ENCODE results near the gene NAGK. TPM values are rescaled to one million over a fixed set of nuclear protein-coding genes. Genes with fewer than 3 reads are reported as not detected.
A peak's percentile ranks its signal among the peaks of the same experiment; 100 is the strongest.
"Not testable (repeated sequence)": the region's sequence is repeated elsewhere in the genome, so short reads cannot be mapped to it uniquely, and the experiment has no call there.

Gene NAGK
- total RNA-seq, 1 donor from 2014 or later = 75.6 TPM

DNA sequence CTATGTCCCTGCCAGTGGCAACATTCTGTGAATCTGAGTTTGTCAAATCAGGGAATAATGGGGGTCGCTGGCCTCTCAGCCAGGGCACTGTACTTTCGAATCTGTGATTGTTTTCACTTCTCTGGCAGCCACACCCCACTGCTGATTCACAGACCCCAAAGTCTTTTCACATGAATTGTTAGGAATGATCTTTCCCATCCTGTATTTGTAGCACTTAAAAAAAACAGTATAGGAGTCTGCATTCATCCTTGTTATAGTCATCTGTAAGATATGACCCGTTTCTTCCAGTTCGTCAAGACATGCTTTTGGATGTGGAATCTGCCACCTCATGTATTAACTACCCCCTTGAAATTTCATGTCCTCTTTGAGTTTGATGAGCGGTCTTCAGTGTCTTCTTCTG is 928 bp downstream of the NAGK start:
- peak; percentile 11 to 39 for DNase-seq (ENCODE audit: low read depth in 2 of 2)

DNA sequence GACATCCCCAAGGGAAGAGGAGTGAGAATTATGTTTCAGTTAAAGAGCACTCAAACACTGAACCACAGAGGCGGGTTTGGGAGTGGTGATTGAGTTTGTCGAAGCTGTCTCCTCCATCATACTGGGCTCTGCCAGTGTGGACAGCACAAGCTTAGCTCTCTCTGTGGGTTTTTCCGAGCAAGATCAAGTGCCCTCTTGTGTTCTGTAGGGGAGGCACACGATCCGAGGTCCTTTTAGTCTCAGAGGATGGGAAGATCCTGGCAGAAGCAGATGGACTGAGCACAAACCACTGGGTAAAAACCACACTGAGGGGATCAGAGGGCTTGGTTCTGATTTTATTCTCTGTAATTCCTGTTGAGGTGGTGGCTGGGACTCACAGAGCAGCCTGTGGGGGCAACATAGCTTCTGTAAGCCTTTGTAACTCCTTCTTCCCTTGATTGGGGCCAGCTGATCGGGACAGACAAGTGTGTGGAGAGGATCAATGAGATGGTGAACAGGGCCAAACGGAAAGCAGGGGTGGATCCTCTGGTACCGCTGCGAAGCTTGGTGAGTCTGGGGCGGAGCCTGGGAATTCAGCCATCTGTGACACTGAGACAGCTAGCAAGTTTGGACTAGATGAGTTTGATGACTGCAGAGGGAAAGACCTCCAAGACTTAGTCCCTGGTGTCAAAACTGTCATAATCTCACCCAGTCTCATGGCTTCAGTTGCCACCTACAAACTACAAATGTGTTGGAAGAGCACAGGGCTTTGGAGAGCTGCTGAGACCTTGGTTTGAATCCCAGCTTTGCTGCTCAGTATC is 2.0 kb downstream of the NAGK start:
- peak; percentile 44 to 70 for DNase-seq (ENCODE audit: low read depth in 2 of 2)

DNA sequence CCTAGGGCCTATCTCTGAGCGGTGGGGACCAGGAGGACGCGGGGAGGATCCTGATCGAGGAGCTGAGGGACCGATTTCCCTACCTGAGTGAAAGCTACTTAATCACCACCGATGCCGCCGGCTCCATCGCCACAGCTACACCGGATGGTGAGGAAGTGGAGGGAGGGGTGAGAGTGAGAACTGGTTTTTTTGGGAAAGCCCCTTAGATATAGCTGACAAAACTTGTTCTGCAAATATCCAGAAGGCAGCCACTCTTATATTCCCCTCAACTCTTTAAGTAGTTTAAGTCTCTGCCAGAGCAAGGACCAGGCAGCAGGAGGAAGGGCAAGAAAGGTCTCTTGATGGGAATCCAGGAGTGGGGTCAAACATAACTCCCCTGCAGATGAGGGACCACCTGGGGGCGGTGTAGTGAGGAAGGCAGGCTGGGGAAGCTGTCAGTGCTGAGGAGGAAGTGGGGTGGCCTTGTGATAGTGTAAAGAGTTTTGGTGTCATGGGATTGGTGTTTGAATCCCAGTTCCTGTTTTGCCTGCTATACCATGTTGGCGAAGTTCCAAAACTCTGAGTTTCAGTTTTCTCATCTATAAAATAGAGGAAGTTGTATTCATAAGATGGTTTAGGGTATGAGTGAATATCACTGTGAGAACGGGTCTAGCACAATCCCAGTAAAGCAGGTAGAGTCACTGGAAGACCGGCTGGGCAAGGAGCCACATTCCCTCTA is 3.4 kb downstream of the NAGK start:
- DNase-seq (ENCODE audit: low read depth in 2 of 2) = peak; percentile 55 to 62

DNA sequence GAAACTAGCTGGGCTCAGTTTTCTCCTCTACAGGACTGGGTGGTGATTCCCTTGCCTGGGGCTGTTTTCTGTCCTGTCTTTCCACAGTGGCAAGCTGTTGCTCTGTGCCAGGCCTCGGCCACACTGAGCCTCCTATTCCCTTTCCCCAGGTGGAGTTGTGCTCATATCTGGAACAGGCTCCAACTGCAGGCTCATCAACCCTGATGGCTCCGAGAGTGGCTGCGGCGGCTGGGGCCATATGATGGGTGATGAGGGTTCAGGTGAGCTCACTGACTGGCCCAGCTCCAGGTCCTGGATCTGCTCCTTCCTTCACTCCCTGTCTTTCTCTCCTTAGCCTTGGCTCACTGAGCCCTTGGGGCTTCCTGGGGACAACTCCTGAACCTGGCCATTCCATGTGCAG is 4.0 kb downstream of the NAGK start:
- DNase-seq (ENCODE audit: low read depth in 2 of 2) = no peak

DNA sequence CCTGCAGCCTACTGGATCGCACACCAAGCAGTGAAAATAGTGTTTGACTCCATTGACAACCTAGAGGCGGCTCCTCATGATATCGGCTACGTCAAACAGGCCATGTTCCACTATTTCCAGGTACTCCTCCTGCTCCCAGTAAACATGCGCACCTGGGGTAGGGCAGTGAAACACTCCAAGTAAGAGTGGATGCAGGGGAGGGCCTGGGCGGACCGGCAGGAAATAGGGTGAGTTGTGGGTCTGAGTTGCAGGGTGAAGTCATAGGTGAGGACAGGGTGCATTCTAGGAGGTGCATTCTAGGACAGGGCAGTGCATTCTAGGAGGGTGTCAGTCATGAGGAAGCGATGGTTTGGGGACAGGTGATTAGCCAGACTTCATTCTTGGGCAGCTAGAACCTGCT is 5.0 kb downstream of the NAGK start:
- DNase-seq (ENCODE audit: low read depth in 2 of 2) = no peak

DNA sequence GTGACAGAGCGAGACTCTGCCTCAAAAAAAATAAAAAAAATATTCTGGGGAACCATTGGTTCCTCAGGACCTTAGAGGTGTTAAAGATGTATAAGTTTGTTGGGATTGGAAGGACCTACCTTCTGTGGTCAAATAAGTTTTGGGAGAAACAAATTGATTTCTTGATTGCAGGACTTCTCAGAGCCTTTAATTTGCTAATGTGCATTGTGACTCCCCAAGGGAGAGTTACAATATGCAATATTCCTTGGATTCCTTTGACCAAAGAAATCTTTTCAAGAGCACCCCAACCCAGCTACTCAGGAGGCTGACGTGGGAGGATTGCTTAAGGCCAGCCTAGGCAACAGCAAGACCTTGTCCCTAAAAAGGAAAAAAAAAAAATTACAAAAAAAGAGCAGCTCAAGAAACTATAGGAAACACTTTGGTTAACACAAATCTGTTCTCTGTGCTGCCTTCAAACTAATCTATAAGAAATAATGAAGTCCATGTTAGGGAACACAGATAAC is 6.5 kb downstream of the NAGK start:
- DNase-seq (ENCODE audit: low read depth in 2 of 2) = no peak

DNA sequence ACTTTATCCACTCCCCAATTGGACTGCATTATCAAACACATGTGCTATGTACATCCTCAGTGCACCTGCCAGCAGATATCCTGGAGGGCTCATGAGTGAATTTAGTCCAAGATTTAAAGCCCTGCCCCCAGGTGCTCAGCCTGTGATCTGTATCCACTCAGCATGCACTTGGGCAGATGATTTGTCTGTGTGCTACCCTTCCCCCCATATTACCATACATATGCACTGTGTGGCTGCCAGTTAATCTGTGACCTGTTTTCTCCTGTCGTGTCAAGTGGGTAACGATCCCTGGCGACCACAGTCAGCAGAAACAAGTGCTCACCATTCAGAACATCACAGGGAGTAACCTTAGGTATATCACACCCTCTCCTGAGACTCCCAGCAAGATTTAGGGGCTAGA is 10.2 kb downstream of the NAGK start:
- no peak for DNase-seq (ENCODE audit: low read depth in 2 of 2)

DNA sequence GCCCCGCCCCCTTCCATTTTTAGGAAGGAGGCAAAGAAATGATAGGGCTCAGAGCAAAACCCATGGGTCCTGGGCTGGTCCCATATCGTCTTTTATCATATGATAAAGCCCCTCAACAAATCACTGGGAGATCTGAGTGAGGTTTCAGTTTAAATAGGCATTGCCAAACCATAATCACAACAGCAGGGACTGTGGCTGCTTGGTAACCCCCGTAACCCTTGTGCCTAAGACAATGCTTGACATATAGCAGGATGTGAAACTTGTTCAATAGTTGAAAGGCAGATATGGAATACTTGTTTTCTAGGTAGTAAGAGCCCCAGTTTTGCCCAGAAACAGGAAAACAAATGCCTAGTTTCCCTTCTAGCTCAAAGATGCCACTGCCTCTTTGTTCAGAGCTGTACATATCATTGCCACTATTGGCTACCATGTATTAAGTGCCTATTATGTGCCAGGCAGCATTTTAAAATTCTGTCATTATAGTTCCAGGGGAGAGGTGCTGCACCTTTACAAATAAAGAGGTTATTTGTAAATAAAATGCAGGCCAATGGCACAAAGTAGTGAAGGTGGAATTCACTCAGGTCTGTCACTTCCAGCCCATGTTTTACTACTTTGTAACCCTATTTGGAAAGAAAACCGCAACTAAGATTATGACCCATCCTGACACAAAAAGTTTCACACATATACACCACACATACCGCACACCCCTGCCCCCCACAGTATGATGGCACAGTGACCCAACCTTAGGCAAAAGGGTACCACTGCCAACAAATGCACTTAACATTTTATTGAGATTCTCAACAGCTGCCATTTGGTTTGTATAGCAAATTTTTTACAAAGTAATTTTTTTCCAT is 14.2 kb downstream of the NAGK start:
- no peak for DNase-seq (ENCODE audit: low read depth in 2 of 2)

DNA sequence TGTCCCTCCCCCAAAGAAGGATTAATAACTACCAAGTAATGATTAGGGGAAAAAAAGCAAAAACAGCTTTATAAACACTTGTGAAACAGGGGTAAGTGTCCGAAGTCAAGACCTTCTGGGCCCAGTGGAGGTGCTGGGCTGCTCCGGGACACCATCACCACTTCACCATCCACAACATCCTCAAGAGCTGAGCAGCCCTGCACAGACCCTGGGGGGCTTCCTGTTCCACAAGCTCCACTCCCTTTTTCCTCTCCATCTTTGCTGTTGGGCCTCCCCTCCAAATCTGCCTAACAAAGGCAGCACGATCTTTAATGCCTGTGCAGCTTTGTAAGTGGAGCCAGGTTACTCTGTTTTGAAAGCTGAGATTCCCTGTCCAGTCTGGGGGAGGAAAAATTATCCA is 14.8 kb downstream of the NAGK start:
- not testable (repeated sequence) for DNase-seq (ENCODE audit: low read depth in 2 of 2)

DNA sequence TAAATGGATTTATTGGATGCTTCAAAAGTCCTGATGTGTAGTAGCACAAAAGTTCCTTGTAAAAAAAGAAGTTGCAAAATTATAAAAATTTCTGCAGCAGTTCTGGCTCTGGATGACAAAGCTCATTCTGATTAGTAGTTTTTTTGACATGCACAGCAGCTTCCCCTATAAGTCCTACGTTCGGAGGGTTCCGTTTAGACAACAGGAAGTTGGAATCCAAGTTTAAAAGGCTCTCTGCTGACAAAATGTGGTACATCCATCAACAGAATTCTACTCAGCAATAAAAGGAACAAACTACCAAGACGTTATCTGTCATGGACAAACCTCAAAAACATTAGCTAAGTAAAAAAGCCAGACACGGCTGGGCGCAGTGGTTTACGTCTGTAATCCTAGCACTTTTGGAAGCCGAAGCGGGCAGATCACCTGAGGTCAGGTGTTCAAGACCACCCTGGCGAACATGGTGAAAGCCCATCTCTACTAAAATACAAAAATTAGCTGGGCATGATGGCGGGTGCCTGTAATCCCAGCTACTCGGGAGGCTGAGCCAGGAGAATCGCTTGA is 15.4 kb downstream of the NAGK start:
- not testable (repeated sequence) for DNase-seq (ENCODE audit: low read depth in 2 of 2)

DNA sequence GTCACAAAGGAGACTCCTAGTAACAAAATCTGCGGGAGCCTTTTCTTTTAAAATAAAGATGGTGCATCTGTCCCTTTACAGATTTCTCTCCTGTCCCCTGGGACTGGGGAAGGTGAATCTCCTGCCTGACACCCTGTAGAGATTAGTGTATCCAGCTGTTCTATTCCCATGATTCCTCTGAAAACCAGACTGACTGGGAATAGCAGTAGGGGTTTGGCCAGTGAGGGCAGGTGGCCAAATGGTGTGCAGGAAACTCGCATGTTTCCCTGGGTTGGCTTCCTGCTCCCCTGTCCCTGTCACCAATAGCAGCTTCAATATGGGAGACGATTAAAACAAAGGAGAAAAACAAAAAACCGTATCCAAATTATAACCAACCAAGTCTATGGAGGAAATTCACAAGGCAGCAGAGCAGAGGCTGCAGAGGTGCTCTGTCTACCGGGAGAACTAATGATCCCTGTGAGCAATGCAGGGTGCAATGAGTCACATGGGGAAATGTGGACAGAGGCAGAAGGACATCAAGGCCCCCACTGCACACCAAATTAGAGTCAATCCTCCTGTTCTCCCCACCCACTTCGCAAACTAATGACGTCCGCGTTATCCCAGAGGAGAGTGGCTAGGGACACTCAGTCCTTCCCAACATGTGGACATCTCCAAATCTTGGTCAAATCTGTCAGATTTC is 17.0 kb downstream of the NAGK start:
- DNase-seq (ENCODE audit: low read depth in 2 of 2) = peak in 1 of 2 donors; percentile 67

DNA sequence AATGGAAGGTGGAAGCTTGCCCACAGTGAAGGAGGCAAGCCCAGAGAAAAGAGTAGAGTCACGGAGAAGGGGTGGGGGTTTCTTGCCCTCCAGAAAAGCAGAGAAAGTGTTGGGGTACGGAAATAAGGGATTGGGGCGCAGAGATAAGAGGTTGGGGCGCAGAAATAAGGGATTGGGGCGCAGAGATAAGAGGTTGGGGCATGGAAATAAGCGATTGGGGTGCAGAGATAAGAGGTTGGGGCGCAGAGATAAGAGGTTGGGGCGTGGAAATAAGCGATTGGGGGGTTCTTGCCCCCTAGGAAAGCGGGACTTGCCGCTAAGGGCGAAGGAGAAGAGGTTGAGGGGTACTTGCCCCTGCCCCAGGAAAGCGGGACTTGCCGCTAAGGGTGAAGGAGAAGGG is 21.0 kb downstream of the NAGK start:
- not testable (repeated sequence) for DNase-seq (ENCODE audit: low read depth in 2 of 2)

DNA sequence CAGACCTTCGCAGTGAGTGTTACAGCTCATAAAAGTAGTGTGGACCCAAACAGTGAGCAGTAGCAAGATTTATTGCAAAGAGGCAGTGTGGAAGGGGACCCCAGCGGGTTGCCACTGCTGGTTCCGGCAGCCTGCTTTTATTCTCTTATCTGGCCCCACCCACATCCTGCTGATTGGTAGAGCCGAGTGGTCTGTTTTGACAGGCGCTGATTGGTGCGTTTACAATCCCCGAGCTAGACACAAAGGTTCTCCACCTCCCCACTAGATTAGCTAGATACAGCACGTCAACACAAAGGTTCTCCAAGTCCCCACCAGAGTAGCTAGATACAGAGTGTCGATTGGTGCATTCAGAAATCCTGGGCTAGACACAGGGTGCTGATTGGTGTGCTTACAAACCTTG is 23.4 kb downstream of the NAGK start:
- not testable (repeated sequence) for DNase-seq (ENCODE audit: low read depth in 2 of 2)

DNA sequence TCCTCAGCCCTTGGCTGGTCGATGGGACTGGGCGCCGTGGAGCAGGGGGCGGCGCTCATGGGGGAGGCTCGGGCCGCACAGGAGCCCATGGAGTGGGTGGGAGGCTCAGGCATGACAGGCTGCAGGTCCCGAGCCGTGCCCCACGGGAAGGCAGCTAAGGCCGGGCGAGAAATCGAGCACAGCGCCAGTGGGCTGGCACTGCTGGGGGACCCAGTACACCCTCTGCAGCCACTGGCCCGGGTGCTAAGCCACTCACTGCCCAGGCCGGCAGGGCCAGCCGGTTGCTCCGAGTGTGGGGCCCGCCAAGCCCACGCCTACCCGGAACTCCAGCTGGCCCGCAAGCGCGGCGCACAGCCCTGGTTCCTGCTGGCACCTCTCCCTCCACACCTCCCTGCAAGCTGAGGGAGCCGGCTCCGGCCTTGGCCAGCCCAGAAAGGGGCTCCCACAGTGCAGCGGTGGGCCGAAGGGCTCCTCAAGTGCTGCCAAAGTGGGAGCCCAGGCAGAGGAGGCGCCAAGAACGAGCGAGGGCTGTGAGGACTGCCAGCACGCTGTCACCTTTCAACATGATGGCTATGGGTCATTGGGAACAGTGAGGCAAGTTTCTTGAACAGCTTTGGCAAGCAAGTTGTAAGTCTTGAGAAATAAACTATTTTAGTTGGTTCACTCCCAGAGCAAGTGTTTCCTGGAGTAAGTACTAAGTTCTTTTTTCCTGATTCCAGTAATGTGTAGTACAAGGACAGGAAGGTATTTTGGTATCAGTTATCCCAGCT is 24.2 kb downstream of the NAGK start:
- DNase-seq (ENCODE audit: low read depth in 2 of 2) = not testable (repeated sequence)

DNA sequence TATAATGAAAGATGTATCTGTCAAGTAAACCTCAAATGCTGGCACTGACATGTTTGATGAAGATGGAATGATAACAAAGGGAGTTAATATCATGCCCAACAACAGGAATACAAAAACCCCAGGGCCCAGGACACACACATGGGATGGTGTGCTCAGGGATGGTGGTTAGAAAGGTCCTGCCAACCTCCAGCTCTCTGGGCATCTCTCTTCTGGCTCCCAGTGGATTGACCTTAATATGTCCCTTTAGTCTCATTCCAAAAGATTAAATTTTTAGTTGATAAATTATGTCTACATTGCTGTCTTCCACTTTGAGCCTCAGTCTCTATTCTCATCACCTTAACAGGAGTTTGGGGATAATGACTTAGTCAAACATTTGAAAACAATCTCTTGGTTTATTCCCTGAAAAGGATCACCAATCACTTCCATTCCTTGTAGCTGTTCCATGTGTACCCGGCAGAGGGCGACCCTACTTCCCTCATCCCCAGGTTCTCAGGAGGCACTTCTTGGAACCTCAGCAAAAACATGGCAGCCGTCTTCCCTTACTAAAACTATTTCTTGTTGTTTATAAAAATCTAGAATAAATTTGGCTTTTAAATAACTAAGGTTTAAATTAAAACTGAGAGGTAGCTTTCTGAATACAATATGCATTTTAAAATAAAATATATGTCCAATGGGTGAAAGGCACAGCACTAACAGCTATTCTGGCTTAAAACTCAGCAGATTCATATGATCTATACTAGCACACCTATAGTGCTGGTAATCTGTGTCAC is 31.9 kb downstream of the NAGK start:
- peak; percentile 51 to 81 for DNase-seq (ENCODE audit: low read depth in 2 of 2)

DNA sequence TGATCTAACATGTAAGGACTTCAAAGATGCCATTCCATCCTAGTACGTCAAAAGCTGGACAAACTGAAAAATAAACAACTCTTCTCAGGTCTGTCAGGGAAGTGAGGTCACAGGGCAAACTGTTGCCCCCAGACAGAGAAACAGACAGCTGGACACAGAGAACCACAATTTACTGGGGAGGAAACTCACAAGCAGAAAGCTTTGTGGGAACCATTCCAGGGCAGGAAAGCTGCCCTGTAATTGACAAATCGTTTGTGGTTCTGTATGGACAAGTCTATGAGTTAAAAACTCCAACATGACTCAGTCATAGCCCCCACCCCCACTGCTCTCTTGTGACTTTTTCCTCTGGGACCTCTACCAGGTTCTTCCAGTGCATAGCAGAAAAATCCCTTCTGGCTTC is 33.2 kb downstream of the NAGK start:
- DNase-seq (ENCODE audit: low read depth in 2 of 2) = peak; percentile 78 to 96

DNA sequence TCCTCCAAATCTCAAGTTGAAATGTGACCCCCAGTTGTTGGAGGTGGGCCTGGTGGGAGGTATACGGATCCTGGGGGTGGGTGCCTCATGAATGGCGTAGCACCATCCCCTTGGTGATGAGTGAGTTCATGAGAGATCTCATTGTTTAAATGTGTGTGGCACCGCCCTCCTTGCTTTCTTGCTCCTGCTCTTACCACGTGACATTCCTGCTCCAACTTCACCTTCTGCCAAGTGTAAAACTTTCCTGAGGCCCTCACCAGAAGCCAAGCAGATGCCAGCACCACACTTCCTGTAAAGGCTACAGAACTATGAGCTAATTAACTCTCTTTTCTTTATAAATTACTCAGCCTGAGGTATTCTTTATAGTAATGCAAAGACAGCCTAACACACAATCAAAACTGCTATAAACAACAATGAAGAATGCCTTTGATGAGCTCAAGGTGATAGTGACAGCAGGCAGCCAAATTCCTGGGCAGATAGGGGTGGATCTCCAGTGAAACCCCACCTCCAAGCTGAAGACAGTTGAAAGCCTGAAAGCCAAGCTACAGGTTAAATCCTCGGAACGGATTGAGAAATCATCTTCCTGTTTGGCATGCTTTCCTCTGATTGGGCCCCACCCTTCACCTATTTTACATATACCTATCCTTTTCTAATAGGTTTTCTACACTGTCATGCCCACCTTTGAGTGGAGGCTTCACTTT is 34.7 kb downstream of the NAGK start:
- peak in 1 of 2 donors; percentile 19 for DNase-seq (ENCODE audit: low read depth in 2 of 2)

DNA sequence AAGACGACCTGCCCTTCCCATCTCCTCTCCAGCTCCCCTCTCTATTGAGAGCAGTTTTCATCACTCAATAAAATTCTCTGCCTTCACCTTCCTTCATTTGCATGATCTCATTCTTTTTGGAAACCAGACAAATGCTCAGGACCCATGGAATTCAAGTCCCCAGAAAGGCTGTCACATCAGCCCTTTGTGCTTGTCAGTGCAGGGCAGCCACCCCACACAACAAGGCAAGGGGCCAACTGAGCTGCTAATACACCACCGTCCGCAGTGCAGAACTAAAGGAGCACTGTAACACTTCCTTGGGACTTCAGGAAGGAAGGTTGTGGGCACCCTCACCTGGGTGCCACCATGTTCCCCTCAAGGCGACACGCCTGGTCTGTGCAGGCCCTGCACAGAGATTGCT is 35.4 kb downstream of the NAGK start:
- DNase-seq (ENCODE audit: low read depth in 2 of 2) = no peak

DNA sequence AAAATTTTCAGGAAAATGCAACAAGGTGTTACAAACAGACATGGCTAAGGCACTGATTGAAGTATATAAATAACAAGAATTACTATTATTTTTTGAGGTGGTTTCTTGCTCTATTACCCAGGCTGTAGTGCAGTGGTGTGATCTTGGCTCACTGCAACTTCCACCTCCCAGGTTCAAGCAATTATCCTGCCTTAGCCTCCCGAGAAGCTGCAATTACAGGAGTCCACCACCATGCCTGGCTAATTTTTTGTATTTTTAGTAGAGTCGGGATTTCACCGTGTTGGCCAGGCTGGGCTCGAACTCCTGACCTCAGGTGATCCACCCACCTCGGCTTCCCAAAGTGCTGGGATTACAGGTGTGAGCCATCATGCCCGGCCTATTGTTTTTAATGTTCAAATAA is 38.0 kb downstream of the NAGK start:
- not testable (repeated sequence) for DNase-seq (ENCODE audit: low read depth in 2 of 2)
